HCT116 (cell line): Measurements from ENCODE around the gene NOS3. TPM values are rescaled to one million over a fixed set of nuclear protein-coding genes. Genes with fewer than 3 reads are reported as not detected.

Experiments
- ATAC-seq: fragments of 200-7000 bp; cut with Tn5 transposase; 2 replicates; pipeline ENCODE4 v1.9.1; 2020; ENCODE audit warnings: mild to moderate bottlenecking, moderate library complexity
- BruUV-seq: library from RNA; stranded (reverse); fragments of 400-500 nt; replicated peaks from 2 replicates; lab custom pipeline; 2021; lab: Mats Ljungman, UMichigan
- CTCF ChIA-PET: fragments of 300-600 bp; sonication (Branson Sonifier 250); formaldehyde crosslinking; loops from one replicate; lab custom pipeline; 2021; ENCODE audit warnings: antibody characterized with exemption; lab: Charles Lee
- POLR2A ChIA-PET: fragments of 300-600, 350-600 bp; sonication (Branson Sonifier 250); formaldehyde crosslinking; loops from one replicate; lab custom pipeline; 2021; ENCODE audit warnings: antibody characterized with exemption; lab: Charles Lee
- RAD21 ChIA-PET, 2 experiments: fragments of 300-600 bp; sonication (Branson Sonifier 250); formaldehyde crosslinking; loops; one replicate each; lab custom pipeline; 2023; ENCODE audit warnings: low total read pairs in 2 of 2; ENCODE audit not compliant: uncharacterized antibody in 2 of 2, unreplicated experiment in 2 of 2, low non-redundant PET in 1 of 2; lab: Charles Lee
- DNase-seq: peaks from one replicate; pipeline ENCODE4 v3.0.0-alpha.2; 2010; ENCODE audit warnings: low read depth, low spot score
- H2AFZ ChIP-seq: fragments of 200-600 bp; shearing (Covaris generic), sonication (generic); 2 replicates; pipeline ENCODE4 v1.6.1; 2017; ENCODE audit warnings: low read depth, mixed run types, mixed read lengths, antibody characterized with exemption, low read length; ENCODE audit not compliant: poor library complexity, severe bottlenecking
- H3K27ac ChIP-seq: 2 replicates; pipeline ENCODE4 v1.5.1; 2012; ENCODE audit warnings: low read depth, low read length
- H3K27me3 ChIP-seq: fragments of 200-600 bp; sonication (generic); 2 replicates; pipeline ENCODE4 v1.6.1; 2016; ENCODE audit warnings: mixed run types, low read length, mixed read lengths; ENCODE audit not compliant: insufficient read depth
- H3K36me3 ChIP-seq, 2 experiments: fragments of 200-500 bp in 1 of 2; fragments of 200-600 bp in 1 of 2; sonication (Bioruptor generic) in 1 of 2; sonication (generic) in 1 of 2; 2 replicates each; pipeline versions ENCODE4 v1.5.1 to v1.6.1; 2014 to 2016; ENCODE audit warnings: low read length in 2 of 2, inconsistent platforms in 1 of 2, mixed read lengths in 1 of 2, mixed run types in 1 of 2; ENCODE audit not compliant: insufficient read depth in 2 of 2, control insufficient read depth in 1 of 2
- H3K4me1 ChIP-seq, 2 experiments: fragments of 200-600 bp in 1 of 2; sonication (generic) in 1 of 2; 2 replicates each; pipeline versions ENCODE4 v1.5.1 to v1.6.1; 2012 to 2017; ENCODE audit warnings: low read length in 2 of 2, inconsistent platforms in 1 of 2, mild to moderate bottlenecking in 1 of 2, mixed read lengths in 1 of 2, mixed run types in 1 of 2, moderate library complexity in 1 of 2; ENCODE audit not compliant: insufficient read depth in 2 of 2, control insufficient read depth in 1 of 2
- H3K4me2 ChIP-seq: fragments of 200-600 bp; sonication (generic); 2 replicates; pipeline ENCODE4 v1.6.1; 2017; ENCODE audit warnings: mixed run types, low read length, mixed read lengths
- H3K4me3 ChIP-seq, 2 experiments: fragments of 200-600 bp in 1 of 2; sonication (generic) in 1 of 2; replicated peaks in 1 of 2; 2 replicates each; pipeline ENCODE4 v1.5.1; 2011 to 2016; ENCODE audit warnings: low read length in 2 of 2, control low read depth in 1 of 2, low read depth in 1 of 2, mild to moderate bottlenecking in 1 of 2, mixed read lengths in 1 of 2, mixed run types in 1 of 2
- H3K79me2 ChIP-seq: fragments of 200-600 bp; sonication (generic); 2 replicates; pipeline ENCODE4 v1.6.1; 2017; ENCODE audit warnings: mild to moderate bottlenecking, mixed run types, low read length, moderate library complexity, mixed read lengths; ENCODE audit not compliant: insufficient read depth
- H3K9ac ChIP-seq: fragments of 200-600 bp; sonication (generic); 2 replicates; pipeline ENCODE4 v1.6.1; 2016; ENCODE audit warnings: low read length, mixed read lengths
- H3K9me2 ChIP-seq: fragments of 200-600 bp; sonication (generic), shearing (Covaris generic); 2 replicates; pipeline ENCODE4 v1.6.1; 2017; ENCODE audit warnings: mixed run types, mild to moderate bottlenecking, moderate library complexity; ENCODE audit not compliant: insufficient read depth
- H3K9me3 ChIP-seq, 2 experiments: fragments of 200-500 bp in 1 of 2; fragments of 200-600 bp in 1 of 2; sonication (Bioruptor generic) in 1 of 2; sonication (generic) in 1 of 2; 2 replicates each; pipeline ENCODE4 v1.6.1; 2014 to 2017; ENCODE audit warnings: low read length in 2 of 2, mixed read lengths in 2 of 2, inconsistent platforms in 1 of 2, low read depth in 1 of 2, mild to moderate bottlenecking in 1 of 2, mixed run types in 1 of 2, moderate library complexity in 1 of 2; ENCODE audit not compliant: control insufficient read depth in 1 of 2, insufficient read depth in 1 of 2
- H4K20me1 ChIP-seq: fragments of 200-600 bp; sonication (generic), shearing (Covaris generic); 2 replicates; pipeline ENCODE4 v1.6.1; 2017; ENCODE audit warnings: mixed run types, mild to moderate bottlenecking, moderate library complexity; ENCODE audit not compliant: insufficient read depth
- ATF3 ChIP-seq: IDR thresholded peaks from 2 replicates; pipeline ENCODE4 v1.6.1; 2012
- CBX3 ChIP-seq: IDR thresholded peaks from 2 replicates; pipeline ENCODE4 v1.6.1; 2012; ENCODE audit warnings: low read depth
- CEBPB ChIP-seq: IDR thresholded peaks from 2 replicates; pipeline ENCODE4 v1.6.1; 2012; ENCODE audit warnings: low read depth
- CTCF ChIP-seq, 3 experiments: fragments of 200-600 bp in 1 of 3; sonication (generic) in 1 of 3; IDR thresholded peaks in 2 of 3; conservative IDR thresholded peaks in 1 of 3; 2 replicates each; pipeline ENCODE4 v1.5.1; 2012 to 2017; ENCODE audit warnings: low read depth in 2 of 3, low read length in 2 of 3, antibody characterized with exemption in 1 of 3, borderline replicate concordance in 1 of 3, control low read depth in 1 of 3, mild to moderate bottlenecking in 1 of 3, mixed read lengths in 1 of 3, mixed run types in 1 of 3, moderate library complexity in 1 of 3; ENCODE audit not compliant: insufficient read depth in 1 of 3
- EGR1 ChIP-seq: IDR thresholded peaks from 2 replicates; pipeline ENCODE4 v1.6.1; 2012; ENCODE audit warnings: low read depth
- EZH2 ChIP-seq: fragments of 200-600 bp; sonication (generic); IDR thresholded peaks from 2 replicates; pipeline ENCODE4 v1.6.1; 2017; ENCODE audit warnings: antibody characterized with exemption, mixed run types
- JUND ChIP-seq: IDR thresholded peaks from 2 replicates; pipeline ENCODE4 v1.6.1; 2012
- MAX ChIP-seq: IDR thresholded peaks from 2 replicates; pipeline ENCODE4 v1.6.1; 2012
- POLR2A ChIP-seq: IDR thresholded peaks from 2 replicates; pipeline ENCODE4 v1.7.0; 2011; ENCODE audit warnings: borderline replicate concordance; ENCODE audit not compliant: insufficient read depth, insufficient read length; ENCODE audit errors: extremely low read depth
- REST ChIP-seq: IDR thresholded peaks from 2 replicates; pipeline ENCODE4 v1.6.1; 2012; ENCODE audit warnings: low read depth
- SP1 ChIP-seq: IDR thresholded peaks from 2 replicates; pipeline ENCODE4 v1.6.1; 2012; ENCODE audit warnings: low read depth
- SRF ChIP-seq: IDR thresholded peaks from 2 replicates; pipeline ENCODE4 v1.6.1; 2012; ENCODE audit warnings: low read depth
- ZFX ChIP-seq: fragments of 450-650 bp; IDR thresholded peaks from 2 replicates; pipeline ENCODE4 v1.6.1; 2017
- ZNF274 ChIP-seq: fragments of 200-500 bp; sonication (Bioruptor generic); IDR thresholded peaks from 2 replicates; pipeline ENCODE4 v1.6.1; 2014; ENCODE audit warnings: mild to moderate bottlenecking, low read depth, low read length, inconsistent platforms
- intact Hi-C: fragments of 100-400 bp; cut with micrococcal nuclease; formaldehyde crosslinking; loops from 2 replicates; pipeline ENCODE4 v1.10.0; 2022
- total RNA-seq: library from RNA; stranded (reverse); gene quantifications from one replicate; pipeline ENCODE4 v1.2.1, GENCODE V29; 2021; ENCODE audit not compliant: unreplicated experiment

Gene NOS3
- total RNA-seq, 1 experiment from 2014 or later, result 35.8 TPM

- no peak overlapping the region for H3K27ac ChIP-seq
- H3K4me1 ChIP-seq, result peaks cover 3 to 11% of the 10 kb centered on the region in 2 experiments; a peak in 1 of 4 replicates
- H3K9me2 ChIP-seq, result no peaks in the 10 kb centered on the region
- no TSS peak for BruUV-seq
- ATAC-seq, result no peak
- H3K9me3 ChIP-seq, result no peaks in the 10 kb centered on the region
- no peak overlapping the region for H2AFZ ChIP-seq
- H3K9ac ChIP-seq, result no peak overlapping the region
- H3K27me3 ChIP-seq, result no peaks in the 10 kb centered on the region
- no peak for DNase-seq
- RAD21 ChIA-PET, result no interaction called here
- CTCF ChIA-PET, result no interaction called here
- no peaks in the 10 kb centered on the region for H3K79me2 ChIP-seq
- H3K36me3 ChIP-seq, result no peaks in the 10 kb centered on the region
- no peak overlapping the region for H3K4me2 ChIP-seq
- TF ChIP-seq SRF (no peak), CBX3 (no peak), POLR2A (no peak), MAX (no peak), SP1 (no peak), CEBPB (no peak), ATF3 (no peak), EZH2 (no peak), REST (no peak), EGR1 (no peak), CTCF (IDR thresholded peaks at IDR 0.05 in 2 of 3, conservative IDR thresholded peaks at IDR 0.05 in 1 of 3; ENCODE audit: borderline replicate concordance in 1 of 3, insufficient read depth in 1 of 3, low read depth in 2 of 3, low read length in 2 of 3) (no peak), ZNF274 (no peak), ZFX (no peak), JUND (no peak)
- no peaks in the 10 kb centered on the region for H4K20me1 ChIP-seq
- intact Hi-C loops, result no loop called here
- POLR2A ChIA-PET, result no interaction called here
- H3K4me3 ChIP-seq, result no peak overlapping the region
Observed at GRCh38 chr7:150941351-150942000, 49.3 kb upstream of the NOS3 start.
